SK-N-SH treated with all-trans-retinoic acid at 6 μM for 48 hours (cell line): Measurements from ENCODE around the gene IFI30.

Experiments used
- ARNTL ChIP-seq: fragments of 450-650 bp; formaldehyde crosslinking; IDR thresholded peaks from 2 replicates; pipeline ENCODE4 v1.5.0; 2020; ENCODE audit warnings: low read depth, mild to moderate bottlenecking, moderate library complexity, borderline replicate concordance
- CSDC2 ChIP-seq: fragments of 250-450 bp; sonication (Bioruptor Pico); IDR thresholded peaks from 2 replicates; pipeline ENCODE4 v1.5.0; 2020; ENCODE audit warnings: mild to moderate bottlenecking, moderate library complexity
- ISL1 ChIP-seq: fragments of 250-450 bp; sonication (Bioruptor Pico); IDR thresholded peaks from 2 replicates; pipeline ENCODE4 v2.1.2; 2022; ENCODE audit warnings: mild to moderate bottlenecking, moderate library complexity
- OSR1 ChIP-seq: fragments of 250-450 bp; sonication (Bioruptor Pico); IDR thresholded peaks from 2 replicates; pipeline ENCODE4 v1.8.0; 2022; ENCODE audit warnings: moderate library complexity, mild to moderate bottlenecking, inconsistent platforms
- PATZ1 ChIP-seq: fragments of 250-450 bp; sonication (Bioruptor Pico); IDR thresholded peaks from 2 replicates; pipeline ENCODE4 v1.8.0; 2020; ENCODE audit warnings: mild to moderate bottlenecking, moderate library complexity, borderline replicate concordance
- SNAI2 ChIP-seq: fragments of 250-450 bp; sonication (Bioruptor Pico); IDR thresholded peaks from 2 replicates; pipeline ENCODE4 v1.5.0; 2020; ENCODE audit warnings: mild to moderate bottlenecking, moderate library complexity
- ZFP30 ChIP-seq: fragments of 450-650 bp; formaldehyde crosslinking; IDR thresholded peaks from 2 replicates; pipeline ENCODE4 v1.5.0; 2022; ENCODE audit warnings: mild to moderate bottlenecking, moderate library complexity

GRCh38 chr19:18167011-18167410 lies 6.6 kb upstream of the IFI30 start:
- no peak for TF ChIP-seq ZFP30
- no peak for TF ChIP-seq OSR1
- TF ChIP-seq ISL1 (CRISPR knock-in tag), result no peak
- TF ChIP-seq CSDC2 (CRISPR knock-in tag), result no peak
- TF ChIP-seq SNAI2 (CRISPR knock-in tag), result no peak
- no peak for TF ChIP-seq PATZ1 (CRISPR knock-in tag)
- no peak for TF ChIP-seq ARNTL
